Chondrocyte (in vitro differentiated cells): Measurements from ENCODE around the gene CSRP2. TPM values are rescaled to one million over a fixed set of nuclear protein-coding genes. Genes with fewer than 3 reads are reported as not detected.

Experiments used
- DNase-seq: peaks from one replicate; pipeline ENCODE4 v3.0.0; 2021; ENCODE audit warnings: mixed read lengths, low spot score
- H3K27ac Mint-ChIP-seq: one replicate; pipeline ENCODE4 v1.8.0; 2021; ENCODE audit warnings: mild to moderate bottlenecking, moderate library complexity, mixed read lengths; ENCODE audit not compliant: unreplicated experiment
- H3K27me3 Mint-ChIP-seq: 2 replicates; pipeline ENCODE4 v1.8.0; 2021; ENCODE audit warnings: low read depth, mixed read lengths
- H3K36me3 Mint-ChIP-seq: 2 replicates; pipeline ENCODE4 v1.8.0; 2021; ENCODE audit warnings: low read depth, mixed read lengths
- H3K4me1 Mint-ChIP-seq: 2 replicates; pipeline ENCODE4 v1.8.0; 2021; ENCODE audit warnings: low read depth, mild to moderate bottlenecking, mixed read lengths
- H3K4me3 Mint-ChIP-seq: one replicate; pipeline ENCODE4 v1.8.0; 2021; ENCODE audit warnings: mild to moderate bottlenecking, moderate library complexity, mixed read lengths; ENCODE audit not compliant: unreplicated experiment
- H3K9me3 Mint-ChIP-seq: 2 replicates; pipeline ENCODE4 v1.8.0; 2021; ENCODE audit warnings: low read depth, mixed read lengths
- CTCF ChIP-seq: fragments of 200-600 bp; sonication (generic); IDR thresholded peaks from 2 replicates; pipeline ENCODE4 v1.5.0; 2021; ENCODE audit warnings: antibody characterized with exemption, mild to moderate bottlenecking, moderate library complexity
- total RNA-seq: library from RNA; stranded (reverse); gene quantifications from 3 replicates; pipeline ENCODE4 v1.2.1, GENCODE V29; 2021

CSRP2 gene
- total RNA-seq, 1 donor from 2014 or later: 215 TPM

- no peaks in the 10 kb centered on the region for H3K9me3 Mint-ChIP-seq
- H3K27ac Mint-ChIP-seq: peak overlapping the region; percentile 92
- H3K4me1 Mint-ChIP-seq: peaks cover 81% of the 10 kb centered on the region
- H3K4me3 Mint-ChIP-seq: no peak overlapping the region
- no peak for TF ChIP-seq CTCF
- H3K27me3 Mint-ChIP-seq: no peaks in the 10 kb centered on the region
- DNase-seq: no peak
- peaks cover 20% of the 10 kb centered on the region for H3K36me3 Mint-ChIP-seq
These were observed 12.1 kb downstream of the CSRP2 start for GRCh38 chr12:76866726-76867125.

- Mint-ChIP-seq H3K27me3 (no peaks in the 10 kb centered on the region), H3K4me1 (peaks cover 83% of the 10 kb centered on the region), H3K4me3 (peak overlapping the region; percentile 2), H3K36me3 (peaks cover 24% of the 10 kb centered on the region), H3K27ac (peak overlapping the region; percentile 92), H3K9me3 (no peaks in the 10 kb centered on the region)
- DNase-seq: no peak
- no peak for TF ChIP-seq CTCF
These were observed 12.7 kb downstream of the CSRP2 start for GRCh38 chr12:76866151-76866567.

- Mint-ChIP-seq H3K36me3 (peaks cover 26% of the 10 kb centered on the region), H3K27ac (peak overlapping the region; percentile 92), H3K4me1 (peaks cover 78% of the 10 kb centered on the region), H3K27me3 (no peaks in the 10 kb centered on the region), H3K4me3 (peak overlapping the region; percentile 7), H3K9me3 (no peaks in the 10 kb centered on the region)
- DNase-seq: no peak
- TF ChIP-seq CTCF: no peak
These were observed 13.9 kb downstream of the CSRP2 start for GRCh38 chr12:76864791-76865400.

GRCh38 chr12:76863837-76864236 is 15.0 kb downstream of the CSRP2 start:
- Mint-ChIP-seq H3K4me1 (peaks cover 77% of the 10 kb centered on the region), H3K36me3 (peaks cover 35% of the 10 kb centered on the region), H3K27me3 (no peaks in the 10 kb centered on the region), H3K27ac (peak overlapping the region; percentile 92), H3K4me3 (peak overlapping the region; percentile 8), H3K9me3 (no peaks in the 10 kb centered on the region)
- DNase-seq: no peak
- no peak for TF ChIP-seq CTCF

GRCh38 chr12:76863005-76863670 is 15.7 kb downstream of the CSRP2 start:
- DNase-seq: no peak
- Mint-ChIP-seq H3K36me3 (peaks cover 38% of the 10 kb centered on the region), H3K27me3 (no peaks in the 10 kb centered on the region), H3K4me3 (no peak overlapping the region), H3K9me3 (no peaks in the 10 kb centered on the region), H3K4me1 (peaks cover 74% of the 10 kb centered on the region), H3K27ac (peak overlapping the region; percentile 92)
- no peak for TF ChIP-seq CTCF
